NCI-H128 (cell line): Measurements from ENCODE around the gene TIMM17B.
"Not testable (repeated sequence)": the region's sequence is repeated elsewhere in the genome, so short reads cannot be mapped to it uniquely, and the experiment has no call there.

Experiments
- DNase-seq: peaks from one replicate; lab custom pipeline; 2025; ENCODE audit not compliant: unreplicated experiment; lab: John Stamatoyannopoulos, UW

The TIMM17B gene

GRCh38 chrX:48897157-48897624, 377 bp downstream of the TIMM17B start:
- peak; percentile 58 for DNase-seq

- DNase-seq = no peak
Measured at GRCh38 chrX:48896611-48897011, 957 bp downstream of the TIMM17B start.

GRCh38 chrX:48894891-48895290, 2.7 kb downstream of the TIMM17B start:
- no peak for DNase-seq

GRCh38 chrX:48893556-48894348, 3.8 kb downstream of the TIMM17B start:
- DNase-seq = no peak

- no peak for DNase-seq
Measured at GRCh38 chrX:48892896-48893295, 4.7 kb downstream of the TIMM17B start.

- DNase-seq = peak; percentile 65
Measured at GRCh38 chrX:48891402-48892288, 5.9 kb downstream of the TIMM17B start.

- DNase-seq = no peak
Measured at GRCh38 chrX:48890934-48891401, 6.6 kb downstream of the TIMM17B start.

GRCh38 chrX:48890296-48890925, 7.2 kb downstream of the TIMM17B start:
- no peak for DNase-seq

- DNase-seq = not testable (repeated sequence)
Measured at GRCh38 chrX:48886586-48886985, 11.0 kb downstream of the TIMM17B start.

GRCh38 chrX:48883729-48884128, 13.8 kb downstream of the TIMM17B start:
- DNase-seq = no peak

- not testable (repeated sequence) for DNase-seq
Measured at GRCh38 chrX:48876944-48877343, 20.6 kb downstream of the TIMM17B start.

GRCh38 chrX:48872017-48872416, 25.6 kb downstream of the TIMM17B start:
- DNase-seq = not testable (repeated sequence)

GRCh38 chrX:48864210-48864609, 33.4 kb downstream of the TIMM17B start:
- DNase-seq = no peak

GRCh38 chrX:48854898-48855297, 42.7 kb downstream of the TIMM17B start:
- DNase-seq = no peak

GRCh38 chrX:48854121-48854804, 43.3 kb downstream of the TIMM17B start:
- not testable (repeated sequence) for DNase-seq

GRCh38 chrX:48853494-48853893, 44.1 kb downstream of the TIMM17B start:
- not testable (repeated sequence) for DNase-seq

- DNase-seq = no peak
Measured at GRCh38 chrX:48852857-48853256, 44.7 kb downstream of the TIMM17B start.

- DNase-seq = no peak
Measured at GRCh38 chrX:48848847-48849246, 48.7 kb downstream of the TIMM17B start.
